ENCODE measurements around the gene OR2M3. TPM values are rescaled to one million over a fixed set of nuclear protein-coding genes. Genes with fewer than 3 reads are reported as not detected.
"Not testable (repeated sequence)": the region's sequence is repeated elsewhere in the genome, so short reads cannot be mapped to it uniquely, and the experiment has no call there.

OR2M3 gene
- total RNA-seq, 1 donor = not detected

DNA sequence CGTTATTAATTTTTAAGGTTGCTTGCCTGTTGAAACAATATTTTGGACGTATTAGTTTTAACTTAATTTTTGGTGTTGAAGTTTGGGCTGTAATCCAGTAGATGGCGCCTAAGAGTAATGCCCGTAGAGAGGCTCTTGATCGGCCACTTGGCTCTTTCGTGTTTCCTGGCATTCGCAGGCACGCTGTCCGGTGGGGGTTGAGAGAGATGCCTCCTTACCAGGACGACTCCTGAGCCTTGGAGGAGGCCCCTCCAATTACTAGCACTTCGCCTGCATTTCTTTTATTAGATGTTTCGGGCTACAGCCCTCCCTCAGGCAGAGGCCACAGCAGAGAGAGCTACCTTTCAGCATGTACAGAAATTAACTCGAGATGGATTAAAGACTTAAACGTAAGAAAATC is 46.1 kb downstream of the OR2M3 start:
- no peak overlapping the region for H3K27ac ChIP-seq (ENCODE audit: low read depth, low read length)
- H3K4me2 ChIP-seq (ENCODE audit: insufficient read depth, low read length) = no peak overlapping the region
- H3K27me3 ChIP-seq (ENCODE audit: insufficient read depth, low read length) = no peaks in the 10 kb centered on the region
- H4K20me1 ChIP-seq (ENCODE audit: insufficient read depth, low read length) = no peaks in the 10 kb centered on the region
- no peaks in the 10 kb centered on the region for H3K79me2 ChIP-seq (ENCODE audit: insufficient read depth, low read length)
- H3K9me3 ChIP-seq (ENCODE audit: low read depth, low read length) = no peaks in the 10 kb centered on the region
- DNase-seq (ENCODE audit: insufficient read length, low spot score, missing footprints) = peak; percentile 62
- H3K4me1 ChIP-seq (ENCODE audit: insufficient read depth, low read length) = no peaks in the 10 kb centered on the region
- no peak overlapping the region for H3K4me3 ChIP-seq (ENCODE audit: insufficient read depth, low read length)
- H2AFZ ChIP-seq (ENCODE audit: low read length) = no peak overlapping the region
- TF ChIP-seq, protein P1, sequence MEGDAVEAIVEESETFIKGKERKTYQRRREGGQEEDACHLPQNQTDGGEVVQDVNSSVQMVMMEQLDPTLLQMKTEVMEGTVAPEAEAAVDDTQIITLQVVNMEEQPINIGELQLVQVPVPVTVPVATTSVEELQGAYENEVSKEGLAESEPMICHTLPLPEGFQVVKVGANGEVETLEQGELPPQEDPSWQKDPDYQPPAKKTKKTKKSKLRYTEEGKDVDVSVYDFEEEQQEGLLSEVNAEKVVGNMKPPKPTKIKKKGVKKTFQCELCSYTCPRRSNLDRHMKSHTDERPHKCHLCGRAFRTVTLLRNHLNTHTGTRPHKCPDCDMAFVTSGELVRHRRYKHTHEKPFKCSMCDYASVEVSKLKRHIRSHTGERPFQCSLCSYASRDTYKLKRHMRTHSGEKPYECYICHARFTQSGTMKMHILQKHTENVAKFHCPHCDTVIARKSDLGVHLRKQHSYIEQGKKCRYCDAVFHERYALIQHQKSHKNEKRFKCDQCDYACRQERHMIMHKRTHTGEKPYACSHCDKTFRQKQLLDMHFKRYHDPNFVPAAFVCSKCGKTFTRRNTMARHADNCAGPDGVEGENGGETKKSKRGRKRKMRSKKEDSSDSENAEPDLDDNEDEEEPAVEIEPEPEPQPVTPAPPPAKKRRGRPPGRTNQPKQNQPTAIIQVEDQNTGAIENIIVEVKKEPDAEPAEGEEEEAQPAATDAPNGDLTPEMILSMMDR (IDR thresholded peaks at IDR 0.05; ENCODE audit: extremely low read depth, low read depth, low read length) = peak; percentile 60
- no peaks in the 10 kb centered on the region for H3K36me3 ChIP-seq (ENCODE audit: insufficient read depth, low read length)

- H3K4me2 ChIP-seq (ENCODE audit: insufficient read depth, low read length); H3K27me3 ChIP-seq (ENCODE audit: insufficient read depth, low read length); H3K4me3 ChIP-seq (ENCODE audit: insufficient read depth, low read length); H2AFZ ChIP-seq (ENCODE audit: low read length); H4K20me1 ChIP-seq (ENCODE audit: insufficient read depth, low read length); H3K4me1 ChIP-seq (ENCODE audit: insufficient read depth, low read length); H3K9me3 ChIP-seq (ENCODE audit: low read depth, low read length); H3K36me3 ChIP-seq (ENCODE audit: insufficient read depth, low read length); H3K27ac ChIP-seq (ENCODE audit: low read depth, low read length); H3K79me2 ChIP-seq (ENCODE audit: insufficient read depth, low read length); DNase-seq (ENCODE audit: insufficient read length, low spot score, missing footprints): not testable (repeated sequence)
Observed at GRCh38 chr1:248259309-248259708, 62.2 kb downstream of the OR2M3 start.

Other genes with a start within 250 kb of the OR2M3 start
- gene OR2L8, start 248.4 kb upstream of the OR2M3 start, total RNA-seq = not detected in 2 replicates
- gene OR2AK2, start 232.0 kb upstream of the OR2M3 start, total RNA-seq = not detected in 2 replicates
- not detected in 2 replicates for gene OR2L5, start 183.6 kb upstream of the OR2M3 start, total RNA-seq
- gene OR2L2, start 167.2 kb upstream of the OR2M3 start, total RNA-seq = under 0.01 TPM in 2 replicates
- gene OR2L3, start 150.4 kb upstream of the OR2M3 start, total RNA-seq = under 0.01 TPM in 1 of 2 replicates, not detected in the other
- gene OR2L13, start 102.1 kb upstream of the OR2M3 start, total RNA-seq = under 0.01 TPM in 1 of 2 replicates, not detected in the other
- gene OR2M5, start 52.1 kb upstream of the OR2M3 start, total RNA-seq = not detected in 2 replicates
- not detected in 2 replicates for gene OR2M2, start 22.4 kb upstream of the OR2M3 start, total RNA-seq
- gene OR2M4, start 34.2 kb downstream of the OR2M3 start, total RNA-seq = not detected in 2 replicates
- not detected in 2 replicates for gene OR2T33, start 80.7 kb downstream of the OR2M3 start, total RNA-seq
- not detected in 2 replicates for gene OR2T12, start 106.2 kb downstream of the OR2M3 start, total RNA-seq
- not detected in 2 replicates for gene OR2M7, start 127.3 kb downstream of the OR2M3 start, total RNA-seq
- gene OR14C36, start 151.5 kb downstream of the OR2M3 start, total RNA-seq = not detected in 2 replicates
- gene OR2T4, start 164.4 kb downstream of the OR2M3 start, total RNA-seq = not detected in 2 replicates
- gene OR2T6, start 178.5 kb downstream of the OR2M3 start, total RNA-seq = not detected in 2 replicates
- gene OR2T1, start 205.8 kb downstream of the OR2M3 start, total RNA-seq = not detected in 2 replicates
- gene OR2T2, start 248.4 kb downstream of the OR2M3 start, total RNA-seq = not detected in 2 replicates

All from osteoblast (primary cell).